HG02884 (cell line): ENCODE measurements around the gene C11orf91.
"Not testable (repeated sequence)": the region's sequence is repeated elsewhere in the genome, so short reads cannot be mapped to it uniquely, and the experiment has no call there.

Experiments used
- ATAC-seq: cut with Tn5 transposase; IDR thresholded peaks from one replicate; pipeline ENCODE4 v1.9.1; 2021; ENCODE audit warnings: mild to moderate bottlenecking, moderate library complexity; ENCODE audit not compliant: unreplicated experiment

Gene C11orf91

GRCh38 chr11:33700502-33701271 is at the start of gene C11orf91:
TSS of gene C11orf91 (minus strand) at chr11:33700826. CDS start at chr11:33700740, 86 bp downstream.
- ATAC-seq = peak; percentile 89

GRCh38 chr11:33747979-33748378 is 47.4 kb upstream of the C11orf91 start:
- ATAC-seq = no peak

GRCh38 chr11:33743291-33743690 is 42.7 kb upstream of the C11orf91 start:
- no peak for ATAC-seq

GRCh38 chr11:33742249-33742851 is 41.7 kb upstream of the C11orf91 start:
- no peak for ATAC-seq

- ATAC-seq = no peak
Measured at GRCh38 chr11:33741806-33742205, 41.2 kb upstream of the C11orf91 start.

- no peak for ATAC-seq
Measured at GRCh38 chr11:33737362-33737821, 36.8 kb upstream of the C11orf91 start.

- peak; percentile 46 for ATAC-seq
Measured at GRCh38 chr11:33736148-33736812, 35.7 kb upstream of the C11orf91 start, which contains the start of gene CD59. TSS of gene CD59 (minus strand) at chr11:33736423. CDS start at chr11:33722445, 13,978 bp downstream.

GRCh38 chr11:33735271-33736147 is 34.9 kb upstream of the C11orf91 start:
- ATAC-seq = peak; percentile 51

- no peak for ATAC-seq
Measured at GRCh38 chr11:33734441-33735270, 34.0 kb upstream of the C11orf91 start.

GRCh38 chr11:33733980-33734379 is 33.4 kb upstream of the C11orf91 start:
- ATAC-seq = no peak

GRCh38 chr11:33731723-33732531 is 31.3 kb upstream of the C11orf91 start:
- ATAC-seq = no peak

GRCh38 chr11:33730716-33731115 is 30.1 kb upstream of the C11orf91 start:
- ATAC-seq = no peak

GRCh38 chr11:33729072-33729664 is 28.5 kb upstream of the C11orf91 start:
- ATAC-seq = not testable (repeated sequence)

- not testable (repeated sequence) for ATAC-seq
Measured at GRCh38 chr11:33727539-33727938, 26.9 kb upstream of the C11orf91 start.

- no peak for ATAC-seq
Measured at GRCh38 chr11:33725496-33725895, 24.9 kb upstream of the C11orf91 start.

- ATAC-seq = no peak
Measured at GRCh38 chr11:33724644-33725035, 24.0 kb upstream of the C11orf91 start.

GRCh38 chr11:33723238-33723881 is 22.7 kb upstream of the C11orf91 start:
- peak; percentile 20 for ATAC-seq
